Muscle layer of colon (tissue), 2 donors: ENCODE results near the gene KRT3.
"Not testable (repeated sequence)": the region's sequence is repeated elsewhere in the genome, so short reads cannot be mapped to it uniquely, and the experiment has no call there.

ENCODE experiments used
- H3K27ac ChIP-seq: one replicate; pipeline ENCODE4 v1.7.0; 2013; ENCODE audit warnings: low read depth, mild to moderate bottlenecking, low read length, moderate library complexity
- H3K27me3 ChIP-seq, 2 donors: one replicate each; pipeline ENCODE4 v1.7.0; 2013; ENCODE audit warnings: low read length in 2 of 2, mild to moderate bottlenecking in 2 of 2; ENCODE audit not compliant: insufficient read depth in 2 of 2, control insufficient read depth in 1 of 2
- H3K36me3 ChIP-seq: one replicate; pipeline ENCODE4 v1.7.0; 2013; ENCODE audit warnings: mild to moderate bottlenecking, low read length; ENCODE audit not compliant: insufficient read depth
- H3K4me1 ChIP-seq: one replicate; pipeline ENCODE4 v1.7.0; 2013; ENCODE audit warnings: mild to moderate bottlenecking, low read length; ENCODE audit not compliant: insufficient read depth
- H3K4me3 ChIP-seq, 2 donors: one replicate each; pipeline ENCODE4 v1.7.0; 2013; ENCODE audit warnings: low read length in 2 of 2, low read depth in 1 of 2, mild to moderate bottlenecking in 1 of 2, moderate library complexity in 1 of 2
- H3K9ac ChIP-seq: one replicate; pipeline ENCODE4 v1.7.0; 2013; ENCODE audit warnings: low read length
- H3K9me3 ChIP-seq: one replicate; pipeline ENCODE4 v1.7.0; 2013; ENCODE audit warnings: mild to moderate bottlenecking, low read length
- donor health status: abdominal sarcoma.
- donor health status: Adenocarcinoma of cecum.

The KRT3 gene

GRCh38 chr12:52799505-52800211 lies 3.7 kb upstream of the KRT3 start:
- H3K36me3 ChIP-seq, result no peaks in the 10 kb centered on the region
- no peaks in the 10 kb centered on the region for H3K4me1 ChIP-seq
- no peaks in the 10 kb centered on the region for H3K27me3 ChIP-seq
- H3K4me3 ChIP-seq, result no peak overlapping the region
- H3K27ac ChIP-seq, result no peak overlapping the region
- no peaks in the 10 kb centered on the region for H3K9me3 ChIP-seq
- H3K9ac ChIP-seq, result no peak overlapping the region

- Histone ChIP-seq H3K9ac (no peak overlapping the region), H3K4me3 (no peak overlapping the region), H3K27ac (no peak overlapping the region), H3K27me3 (no peaks in the 10 kb centered on the region), H3K36me3 (no peaks in the 10 kb centered on the region), H3K4me1 (no peaks in the 10 kb centered on the region), H3K9me3 (no peaks in the 10 kb centered on the region)
Measured at GRCh38 chr12:52798671-52799504, 3.0 kb upstream of the KRT3 start.

GRCh38 chr12:52798003-52798670 lies 2.2 kb upstream of the KRT3 start:
- no peaks in the 10 kb centered on the region for H3K27me3 ChIP-seq
- H3K36me3 ChIP-seq, result no peaks in the 10 kb centered on the region
- no peak overlapping the region for H3K27ac ChIP-seq
- H3K4me1 ChIP-seq, result no peaks in the 10 kb centered on the region
- H3K9ac ChIP-seq, result no peak overlapping the region
- H3K4me3 ChIP-seq, result no peak overlapping the region
- H3K9me3 ChIP-seq, result no peaks in the 10 kb centered on the region

- H3K27ac ChIP-seq, result no peak overlapping the region
- H3K4me3 ChIP-seq, result no peak overlapping the region
- H3K36me3 ChIP-seq, result no peaks in the 10 kb centered on the region
- no peaks in the 10 kb centered on the region for H3K9me3 ChIP-seq
- H3K4me1 ChIP-seq, result no peaks in the 10 kb centered on the region
- H3K27me3 ChIP-seq, result no peaks in the 10 kb centered on the region
- no peak overlapping the region for H3K9ac ChIP-seq
Measured at GRCh38 chr12:52797529-52797894, 1.6 kb upstream of the KRT3 start.

- H3K4me1 ChIP-seq, result no peaks in the 10 kb centered on the region
- no peaks in the 10 kb centered on the region for H3K9me3 ChIP-seq
- no peaks in the 10 kb centered on the region for H3K36me3 ChIP-seq
- no peaks in the 10 kb centered on the region for H3K27me3 ChIP-seq
- H3K4me3 ChIP-seq, result no peak overlapping the region
- H3K9ac ChIP-seq, result no peak overlapping the region
- no peak overlapping the region for H3K27ac ChIP-seq
Measured at GRCh38 chr12:52796839-52797528, 1.1 kb upstream of the KRT3 start.

- H3K9ac ChIP-seq, result no peak overlapping the region
- no peaks in the 10 kb centered on the region for H3K4me1 ChIP-seq
- H3K9me3 ChIP-seq, result no peaks in the 10 kb centered on the region
- H3K27me3 ChIP-seq, result peaks cover 0 to under 1% of the 10 kb centered on the region in 2 donors
- no peak overlapping the region for H3K4me3 ChIP-seq
- no peak overlapping the region for H3K27ac ChIP-seq
- H3K36me3 ChIP-seq, result no peaks in the 10 kb centered on the region
Measured at GRCh38 chr12:52796429-52796794, 495 bp upstream of the KRT3 start.

- H3K9me3 ChIP-seq, H3K9ac ChIP-seq, H3K4me3 ChIP-seq, H3K4me1 ChIP-seq, H3K36me3 ChIP-seq, H3K27ac ChIP-seq: not testable (repeated sequence)
- H3K27me3 ChIP-seq, result peaks cover 0 to 12% of the 10 kb centered on the region in 2 donors
Measured at GRCh38 chr12:52795332-52795674, 614 bp downstream of the KRT3 start.

- Histone ChIP-seq H3K27me3 (peaks cover 0 to 18% of the 10 kb centered on the region in 2 donors), H3K27ac (no peak overlapping the region), H3K4me1 (peaks cover 3% of the 10 kb centered on the region), H3K4me3 (no peak overlapping the region), H3K36me3 (no peaks in the 10 kb centered on the region), H3K9ac (no peak overlapping the region), H3K9me3 (no peaks in the 10 kb centered on the region)
Measured at GRCh38 chr12:52794479-52795331, 1.2 kb downstream of the KRT3 start.

- Histone ChIP-seq H3K27ac (no peak overlapping the region), H3K4me3 (no peak overlapping the region), H3K4me1 (peaks cover 3% of the 10 kb centered on the region), H3K27me3 (peaks cover 0 to 23% of the 10 kb centered on the region in 2 donors), H3K9ac (no peak overlapping the region), H3K36me3 (no peaks in the 10 kb centered on the region), H3K9me3 (no peaks in the 10 kb centered on the region)
Measured at GRCh38 chr12:52792185-52793029, 3.5 kb downstream of the KRT3 start.
